ENCODE measurements around the gene ZFAND2A.

ZFAND2A gene

GRCh38 chr7:1122832-1123501 is 37.0 kb downstream of the ZFAND2A start:
- Histone ChIP-seq H3K27me3 (ENCODE audit: insufficient read depth, poor library complexity, severe bottlenecking) (no peaks in the 10 kb centered on the region), H3K4me1 (ENCODE audit: insufficient read depth, poor library complexity, severe bottlenecking) (no peaks in the 10 kb centered on the region), H3K36me3 (ENCODE audit: low read depth) (peaks cover 14% of the 10 kb centered on the region), H3K4me3 (ENCODE audit: severe bottlenecking) (no peak overlapping the region), H3K9me3 (ENCODE audit: severe bottlenecking) (no peaks in the 10 kb centered on the region), H3K27ac (ENCODE audit: poor library complexity, severe bottlenecking) (no peak overlapping the region)
- TF ChIP-seq CTCF (IDR thresholded peaks at IDR 0.05; ENCODE audit: poor library complexity, severe bottlenecking): no peak
- no peak for ATAC-seq (ENCODE audit: low read depth)
- no peak for DNase-seq (ENCODE audit: low spot score)

- Histone ChIP-seq H3K27ac (ENCODE audit: poor library complexity, severe bottlenecking) (no peak overlapping the region), H3K9me3 (ENCODE audit: severe bottlenecking) (no peaks in the 10 kb centered on the region), H3K4me1 (ENCODE audit: insufficient read depth, poor library complexity, severe bottlenecking) (no peaks in the 10 kb centered on the region), H3K27me3 (ENCODE audit: insufficient read depth, poor library complexity, severe bottlenecking) (no peaks in the 10 kb centered on the region), H3K4me3 (ENCODE audit: severe bottlenecking) (no peak overlapping the region), H3K36me3 (ENCODE audit: low read depth) (peaks cover 14% of the 10 kb centered on the region)
- ATAC-seq (ENCODE audit: low read depth) (no peak), DNase-seq (ENCODE audit: low spot score) (no peak)
- TF ChIP-seq CTCF (IDR thresholded peaks at IDR 0.05; ENCODE audit: poor library complexity, severe bottlenecking): no peak
Observed at GRCh38 chr7:1121886-1122831, 37.8 kb downstream of the ZFAND2A start.

- no peak for TF ChIP-seq CTCF (IDR thresholded peaks at IDR 0.05; ENCODE audit: poor library complexity, severe bottlenecking)
- ATAC-seq (ENCODE audit: low read depth): no peak
- DNase-seq (ENCODE audit: low spot score): no peak
- H3K4me3 ChIP-seq (ENCODE audit: severe bottlenecking): no peak overlapping the region
- H3K4me1 ChIP-seq (ENCODE audit: insufficient read depth, poor library complexity, severe bottlenecking): no peaks in the 10 kb centered on the region
- no peaks in the 10 kb centered on the region for H3K9me3 ChIP-seq (ENCODE audit: severe bottlenecking)
- no peak overlapping the region for H3K27ac ChIP-seq (ENCODE audit: poor library complexity, severe bottlenecking)
- H3K27me3 ChIP-seq (ENCODE audit: insufficient read depth, poor library complexity, severe bottlenecking): no peaks in the 10 kb centered on the region
- H3K36me3 ChIP-seq (ENCODE audit: low read depth): peaks cover 7% of the 10 kb centered on the region
Observed at GRCh38 chr7:1121476-1121875, 38.5 kb downstream of the ZFAND2A start.

GRCh38 chr7:1120791-1121190 is 39.2 kb downstream of the ZFAND2A start:
- Histone ChIP-seq H3K4me3 (ENCODE audit: severe bottlenecking) (no peak overlapping the region), H3K27me3 (ENCODE audit: insufficient read depth, poor library complexity, severe bottlenecking) (no peaks in the 10 kb centered on the region), H3K9me3 (ENCODE audit: severe bottlenecking) (no peaks in the 10 kb centered on the region), H3K27ac (ENCODE audit: poor library complexity, severe bottlenecking) (no peak overlapping the region), H3K4me1 (ENCODE audit: insufficient read depth, poor library complexity, severe bottlenecking) (no peaks in the 10 kb centered on the region), H3K36me3 (ENCODE audit: low read depth) (peaks cover 4% of the 10 kb centered on the region)
- ATAC-seq (ENCODE audit: low read depth) (no peak), DNase-seq (ENCODE audit: low spot score) (no peak)
- no peak for TF ChIP-seq CTCF (IDR thresholded peaks at IDR 0.05; ENCODE audit: poor library complexity, severe bottlenecking)

All from RWPE2 (cell line).